ENCODE data around the gene RPS6KA1.

- TF ChIP-seq CTCF (conservative IDR thresholded peaks at IDR 0.05 in 1 of 2, IDR thresholded peaks at IDR 0.05 in 1 of 2; ENCODE audit: extremely low read depth in 1 of 2, insufficient read depth in 1 of 2, low read depth in 1 of 2, low read length in 2 of 2) (no peak), EZH2 (IDR thresholded peaks at IDR 0.05; ENCODE audit: borderline replicate concordance, low read length) (no peak)
Observed at GRCh38 chr1:26526287-26526686, 3.3 kb upstream of the RPS6KA1 start.
